ENCODE results near the gene CRIM1. TPM values are rescaled to one million over a fixed set of nuclear protein-coding genes. Genes with fewer than 3 reads are reported as not detected.

CRIM1 gene
- total RNA-seq, 1 experiment from 2014 or later: 27.6 TPM

DNA sequence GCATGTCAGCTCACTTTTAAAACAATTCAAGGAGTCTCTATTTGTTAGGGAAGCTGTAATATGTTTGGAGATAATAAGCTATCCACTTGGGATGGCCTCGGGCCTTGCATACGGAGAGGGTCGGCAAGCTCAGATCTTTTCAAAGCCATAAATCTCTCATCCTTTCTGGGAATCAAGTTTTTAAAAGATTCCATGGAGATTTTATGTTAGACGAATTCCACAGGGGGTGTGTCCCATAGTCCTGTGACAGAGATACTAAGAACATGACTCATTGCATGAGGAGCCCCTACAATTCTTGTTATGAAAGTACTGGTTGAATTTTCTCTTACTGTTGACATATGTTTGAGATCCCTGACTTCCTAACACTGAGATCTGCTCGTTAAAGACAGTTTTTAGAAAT is 133.7 kb downstream of the CRIM1 start:
- Mint-ChIP-seq H3K27ac (peak overlapping the region in 1 of 3 experiments; percentile 7; a peak in 2 of 7 replicates), H3K36me3 (ENCODE audit: insufficient read depth in 1 of 3, low read depth in 3 of 3) (peaks cover 0 to 5% (median 0%) of the 10 kb centered on the region in 3 experiments; a peak in 3 of 7 replicates), H3K4me3 (no peak overlapping the region), H3K27me3 (ENCODE audit: low read depth) (no peaks in the 10 kb centered on the region), H3K9me3 (no peaks in the 10 kb centered on the region; a peak in 1 of 5 replicates), H3K4me1 (peaks cover 14 to 25% of the 10 kb centered on the region in 2 experiments)
- no peak overlapping the region for H2AK5ac ChIP-seq (ENCODE audit: insufficient read length, low read length)
- H3K56ac ChIP-seq (ENCODE audit: insufficient read length, low read depth, low read length): no peak overlapping the region
- no peak overlapping the region for H4K91ac ChIP-seq (ENCODE audit: insufficient read length, low read depth, low read length)
- H2BK120ac ChIP-seq (ENCODE audit: low read depth, low read length, poor library complexity, severe bottlenecking): no peak overlapping the region
- no peak overlapping the region for H3K27ac ChIP-seq (ENCODE audit: insufficient read length, low read depth, low read length)
- DNase-seq: no peak
- H3K9me3 ChIP-seq (ENCODE audit: control insufficient read depth, low read depth, low read length): no peaks in the 10 kb centered on the region
- no peak overlapping the region for H2AFZ ChIP-seq (ENCODE audit: low read length)
- no peak overlapping the region for H2BK12ac ChIP-seq (ENCODE audit: insufficient read length, low read depth, low read length)
- no peak overlapping the region for H3K9ac ChIP-seq (ENCODE audit: extremely low read depth, insufficient read length, low read length)
- TF ChIP-seq CTCF (conservative IDR thresholded peaks at IDR 0.05): no peak
- no peak overlapping the region for H3K4ac ChIP-seq (ENCODE audit: low read depth, low read length)
- WGBS (ENCODE audit: extremely low coverage, insufficient read length, low lambda C conversion rate): no CpG with 5 or more reads among the region's 5 CpGs
- H3K14ac ChIP-seq (ENCODE audit: insufficient read depth, low read length): no peak overlapping the region
- no peaks in the 10 kb centered on the region for H3K79me2 ChIP-seq (ENCODE audit: insufficient read depth, low read length)
- H2BK5ac ChIP-seq (ENCODE audit: insufficient read length, low read length): no peak overlapping the region
- H3K4me1 ChIP-seq (ENCODE audit: insufficient read depth, low read length): peaks cover 5% of the 10 kb centered on the region; the same call in 1 of the 2 replicates
- no peaks in the 10 kb centered on the region for H4K20me1 ChIP-seq (ENCODE audit: control insufficient read depth, insufficient read depth, insufficient read length)
- H3K4me2 ChIP-seq (ENCODE audit: insufficient read depth, insufficient read length, low read length): no peak overlapping the region
- no peaks in the 10 kb centered on the region for H3K23me2 ChIP-seq (ENCODE audit: insufficient read length, low read depth, low read length, poor library complexity, severe bottlenecking)
- H2BK20ac ChIP-seq (ENCODE audit: low read depth, low read length, poor library complexity, severe bottlenecking): no peak overlapping the region
- H2BK15ac ChIP-seq (ENCODE audit: low read depth, low read length): no peak overlapping the region
- H3T11ph ChIP-seq (ENCODE audit: low read length): no peak overlapping the region
- no peak overlapping the region for H4K5ac ChIP-seq (ENCODE audit: insufficient read length, low read depth, low read length)
- no peaks in the 10 kb centered on the region for H3K27me3 ChIP-seq (ENCODE audit: insufficient read depth, low read length)
- H3K18ac ChIP-seq (ENCODE audit: insufficient read length, low read depth, low read length): no peak overlapping the region
- peaks cover 4% of the 10 kb centered on the region for H3K79me1 ChIP-seq (ENCODE audit: insufficient read depth, low read depth, low read length, poor library complexity, severe bottlenecking)
- H3K23ac ChIP-seq (ENCODE audit: insufficient read length, low read depth, low read length): no peak overlapping the region
- H4K8ac ChIP-seq (replicated peaks; ENCODE audit: insufficient read length, low read depth, low read length): no peak overlapping the region
